GM12878 (cell line): Measurements from ENCODE around the gene FNIP1. TPM values are rescaled to one million over a fixed set of nuclear protein-coding genes. Genes with fewer than 3 reads are reported as not detected.

Experiments used
- CBX5 ChIP-seq: sonication (generic); IDR thresholded peaks from 2 replicates; pipeline ENCODE4 v1.6.1; 2016; ENCODE audit warnings: low read depth, moderate library complexity, mild to moderate bottlenecking, inconsistent platforms
- ZBTB40 ChIP-seq: fragments of 450-650 bp; IDR thresholded peaks from 2 replicates; pipeline ENCODE4 v1.6.1; 2016; ENCODE audit warnings: mild to moderate bottlenecking, moderate library complexity, borderline replicate concordance
- ZNF274 ChIP-seq: IDR thresholded peaks from one replicate; pipeline ENCODE4 v1.8.0; 2011; ENCODE audit not compliant: insufficient read length, insufficient read depth
- polyA plus RNA-seq, 11 experiments: library from polyadenylated mRNA; depleted of rRNA in 4 of 11; unstranded in 6 of 11; stranded (reverse) in 5 of 11; fragments of >200 nt; fragmentation: Nextera tagmentation in 4 of 11; fragmentation: Illumina TruSeq in 1 of 11; extraction: Ambion mirVana in 4 of 11; extraction: Trizol in 1 of 11; gene quantifications; 1 replicate in 1 of 11; 2 replicates in 10 of 11; pipeline versions ENCODE4 v1.2.1 to v1.2.3, GENCODE V29; 2011 to 2016; ENCODE audit warnings: inconsistent platforms in 2 of 11, missing spikeins in 2 of 11, low read depth in 1 of 11
- total RNA-seq, 4 experiments: library from RNA; depleted of rRNA in 3 of 4; stranded (reverse); fragments of >200 nt in 3 of 4; fragmentation: Illumina TruSeq in 1 of 4; extraction: Trizol in 1 of 4; gene quantifications; 2 replicates each; pipeline versions ENCODE4 v1.2.1 to v1.2.3, GENCODE V29; 2013 to 2021
- TF ChIP-seq, protein P1 (sequence below): IDR thresholded peaks from 2 replicates; pipeline ENCODE4 v1.6.1; 2012; ENCODE audit warnings: improper control_type of control experiment, low read depth, low read length; ENCODE audit not compliant: insufficient replicate concordance
- TF ChIP-seq, protein P2 (sequence below): fragments of 450-650 bp; IDR thresholded peaks from 2 replicates; pipeline ENCODE4 v1.6.1; 2016; ENCODE audit warnings: mild to moderate bottlenecking

The FNIP1 gene
- total and polyA plus RNA-seq, 10 of the 15 experiments (the other 5 are each of a cell fraction or from before 2014, with no cell fraction given): 4.3 to 18.0 (median 14.0) TPM

DNA sequence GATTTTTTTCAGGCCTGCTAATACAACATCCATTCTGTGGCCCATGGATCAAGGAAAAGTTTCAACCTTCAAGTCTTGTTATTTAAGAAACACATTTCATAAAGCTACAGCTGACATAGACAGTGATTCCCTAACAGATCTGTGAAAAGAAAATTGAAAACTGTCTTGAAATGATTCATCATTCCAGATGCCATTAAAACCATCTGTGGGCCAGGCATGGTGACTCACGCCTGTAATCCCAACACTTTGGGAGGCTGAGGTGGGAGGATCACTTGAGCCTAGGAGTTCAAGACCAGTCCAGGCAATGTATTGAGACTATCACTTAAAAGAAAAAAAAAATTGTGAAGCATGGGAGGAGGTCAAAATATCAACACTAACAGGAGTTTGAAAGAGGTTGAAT, 167.8 kb downstream of the FNIP1 start (continued):
- TF ChIP-seq, protein P1, sequence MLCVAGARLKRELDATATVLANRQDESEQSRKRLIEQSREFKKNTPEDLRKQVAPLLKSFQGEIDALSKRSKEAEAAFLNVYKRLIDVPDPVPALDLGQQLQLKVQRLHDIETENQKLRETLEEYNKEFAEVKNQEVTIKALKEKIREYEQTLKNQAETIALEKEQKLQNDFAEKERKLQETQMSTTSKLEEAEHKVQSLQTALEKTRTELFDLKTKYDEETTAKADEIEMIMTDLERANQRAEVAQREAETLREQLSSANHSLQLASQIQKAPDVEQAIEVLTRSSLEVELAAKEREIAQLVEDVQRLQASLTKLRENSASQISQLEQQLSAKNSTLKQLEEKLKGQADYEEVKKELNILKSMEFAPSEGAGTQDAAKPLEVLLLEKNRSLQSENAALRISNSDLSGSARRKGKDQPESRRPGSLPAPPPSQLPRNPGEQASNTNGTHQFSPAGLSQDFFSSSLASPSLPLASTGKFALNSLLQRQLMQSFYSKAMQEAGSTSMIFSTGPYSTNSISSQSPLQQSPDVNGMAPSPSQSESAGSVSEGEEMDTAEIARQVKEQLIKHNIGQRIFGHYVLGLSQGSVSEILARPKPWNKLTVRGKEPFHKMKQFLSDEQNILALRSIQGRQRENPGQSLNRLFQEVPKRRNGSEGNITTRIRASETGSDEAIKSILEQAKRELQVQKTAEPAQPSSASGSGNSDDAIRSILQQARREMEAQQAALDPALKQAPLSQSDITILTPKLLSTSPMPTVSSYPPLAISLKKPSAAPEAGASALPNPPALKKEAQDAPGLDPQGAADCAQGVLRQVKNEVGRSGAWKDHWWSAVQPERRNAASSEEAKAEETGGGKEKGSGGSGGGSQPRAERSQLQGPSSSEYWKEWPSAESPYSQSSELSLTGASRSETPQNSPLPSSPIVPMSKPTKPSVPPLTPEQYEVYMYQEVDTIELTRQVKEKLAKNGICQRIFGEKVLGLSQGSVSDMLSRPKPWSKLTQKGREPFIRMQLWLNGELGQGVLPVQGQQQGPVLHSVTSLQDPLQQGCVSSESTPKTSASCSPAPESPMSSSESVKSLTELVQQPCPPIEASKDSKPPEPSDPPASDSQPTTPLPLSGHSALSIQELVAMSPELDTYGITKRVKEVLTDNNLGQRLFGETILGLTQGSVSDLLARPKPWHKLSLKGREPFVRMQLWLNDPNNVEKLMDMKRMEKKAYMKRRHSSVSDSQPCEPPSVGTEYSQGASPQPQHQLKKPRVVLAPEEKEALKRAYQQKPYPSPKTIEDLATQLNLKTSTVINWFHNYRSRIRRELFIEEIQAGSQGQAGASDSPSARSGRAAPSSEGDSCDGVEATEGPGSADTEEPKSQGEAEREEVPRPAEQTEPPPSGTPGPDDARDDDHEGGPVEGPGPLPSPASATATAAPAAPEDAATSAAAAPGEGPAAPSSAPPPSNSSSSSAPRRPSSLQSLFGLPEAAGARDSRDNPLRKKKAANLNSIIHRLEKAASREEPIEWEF: no peak
- TF ChIP-seq CBX5 (no peak), ZBTB40 (no peak), ZNF274 (no peak)
- TF ChIP-seq, protein P2, sequence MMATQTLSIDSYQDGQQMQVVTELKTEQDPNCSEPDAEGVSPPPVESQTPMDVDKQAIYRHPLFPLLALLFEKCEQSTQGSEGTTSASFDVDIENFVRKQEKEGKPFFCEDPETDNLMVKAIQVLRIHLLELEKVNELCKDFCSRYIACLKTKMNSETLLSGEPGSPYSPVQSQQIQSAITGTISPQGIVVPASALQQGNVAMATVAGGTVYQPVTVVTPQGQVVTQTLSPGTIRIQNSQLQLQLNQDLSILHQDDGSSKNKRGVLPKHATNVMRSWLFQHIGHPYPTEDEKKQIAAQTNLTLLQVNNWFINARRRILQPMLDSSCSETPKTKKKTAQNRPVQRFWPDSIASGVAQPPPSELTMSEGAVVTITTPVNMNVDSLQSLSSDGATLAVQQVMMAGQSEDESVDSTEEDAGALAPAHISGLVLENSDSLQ: no peak
